Right renal pelvis (tissue), 4 donors: Measurements from ENCODE around the gene VTN. TPM values are rescaled to one million over a fixed set of nuclear protein-coding genes. Genes with fewer than 3 reads are reported as not detected.

Experiments used
- DNase-seq, 4 donors: peaks; one replicate each; pipeline ENCODE4 v3.0.0-alpha.2; 2013; ENCODE audit warnings: low read depth in 4 of 4, low spot score in 3 of 4, missing footprints in 1 of 4
- polyA plus RNA-seq, 4 donors: library from polyadenylated mRNA; unstranded; fragments of 120-200 nt; gene quantifications; one replicate each; pipeline ENCODE4 v1.2.1, GENCODE V29; 2013; ENCODE audit not compliant: insufficient read length in 4 of 4

The VTN gene
- polyA plus RNA-seq, 4 donors = 9.4 to 21.3 (median 15.2) TPM

GRCh38 chr17:28369684-28370034, 448 bp downstream of the VTN start:
- DNase-seq = no peak

GRCh38 chr17:28368915-28369683, 1.0 kb downstream of the VTN start:
- no peak for DNase-seq

- DNase-seq = no peak
These were observed 1.7 kb downstream of the VTN start for GRCh38 chr17:28368306-28368831.

- no peak for DNase-seq
These were observed 2.3 kb downstream of the VTN start for GRCh38 chr17:28367641-28368305.

- DNase-seq = no peak
These were observed 3.5 kb downstream of the VTN start for GRCh38 chr17:28366605-28367004.

GRCh38 chr17:28365487-28365886, 4.6 kb downstream of the VTN start:
- no peak for DNase-seq

GRCh38 chr17:28364665-28365363, 5.3 kb downstream of the VTN start, which contains the start of gene SEBOX:
SEBOX (minus strand) TSS chr17:28365199; CDS start chr17:28365151, 48 bp downstream.
- no peak for DNase-seq

- no peak for DNase-seq
These were observed 6.1 kb downstream of the VTN start for GRCh38 chr17:28363776-28364650.

- no peak for DNase-seq
These were observed 6.9 kb downstream of the VTN start for GRCh38 chr17:28363186-28363585.

- no peak for DNase-seq
These were observed 12.3 kb downstream of the VTN start for GRCh38 chr17:28357901-28358197.

GRCh38 chr17:28357061-28357900, 12.8 kb downstream of the VTN start, which contains the start of gene POLDIP2:
POLDIP2 (minus strand) TSS chr17:28357527; CDS start chr17:28357448, 79 bp downstream.
- DNase-seq = peak; percentile 87 to 89 (median 88)

- no peak for DNase-seq
These were observed 19.8 kb downstream of the VTN start for GRCh38 chr17:28350271-28350670.

- DNase-seq = no peak
These were observed 21.1 kb downstream of the VTN start for GRCh38 chr17:28348979-28349378.

GRCh38 chr17:28347261-28347891, 22.7 kb downstream of the VTN start:
- DNase-seq = no peak

GRCh38 chr17:28346746-28347246, 23.3 kb downstream of the VTN start:
- DNase-seq = no peak

- DNase-seq = no peak
These were observed 23.9 kb downstream of the VTN start for GRCh38 chr17:28346199-28346580.

GRCh38 chr17:28345419-28346198, 24.5 kb downstream of the VTN start:
- no peak for DNase-seq

- DNase-seq = no peak
These were observed 25.6 kb downstream of the VTN start for GRCh38 chr17:28344435-28344901.
